Liver (tissue), 3 donors: ENCODE results near the gene KLHL34.

Experiments
- CTCF ChIP-seq: fragments of 150-350 bp; IDR thresholded peaks from 2 replicates; pipeline ENCODE4 v1.5.1; 2017; ENCODE audit warnings: improper control_type of control experiment, low read depth, low read length; ENCODE audit not compliant: missing input control
- FOXA1 ChIP-seq: IDR thresholded peaks from 2 replicates; pipeline ENCODE4 v1.6.1; 2016; ENCODE audit warnings: antibody characterized with exemption
- GABPA ChIP-seq, 2 donors: IDR thresholded peaks in 1 of 2; conservative IDR thresholded peaks in 1 of 2; 2 replicates each; pipeline ENCODE4 v1.6.1; 2016; ENCODE audit warnings: antibody characterized with exemption in 2 of 2, mild to moderate bottlenecking in 1 of 2, moderate library complexity in 1 of 2
- RAD21 ChIP-seq, 2 donors: IDR thresholded peaks; 2 replicates each; pipeline ENCODE4 v1.6.1; 2016; ENCODE audit warnings: antibody characterized with exemption in 2 of 2, mild to moderate bottlenecking in 2 of 2
- REST ChIP-seq: IDR thresholded peaks from 2 replicates; pipeline ENCODE4 v1.6.1; 2016; ENCODE audit warnings: antibody characterized with exemption, mild to moderate bottlenecking
- TAF1 ChIP-seq: conservative IDR thresholded peaks from 2 replicates; pipeline ENCODE4 v1.6.1; 2016; ENCODE audit warnings: antibody characterized with exemption, mild to moderate bottlenecking
- YY1 ChIP-seq: IDR thresholded peaks from 2 replicates; pipeline ENCODE4 v1.6.1; 2016; ENCODE audit warnings: antibody characterized with exemption, mild to moderate bottlenecking
- donor health status: healthy.
- donor health status: healthy.

GRCh38 chrX:21675931-21676330 is 17.8 kb upstream of the KLHL34 start:
- no peak for TF ChIP-seq REST
- no peak for TF ChIP-seq CTCF
- no peak for TF ChIP-seq GABPA (IDR thresholded peaks at IDR 0.05 in 1 of 2, conservative IDR thresholded peaks at IDR 0.05 in 1 of 2)
- TF ChIP-seq TAF1, result no peak
- TF ChIP-seq FOXA1, result no peak
- TF ChIP-seq YY1, result no peak
- no peak for TF ChIP-seq RAD21 (IDR thresholded peaks at IDR 0.05)
